Activated naive CD4-positive, alpha-beta T cell treated with anti-CD3 and anti-CD28 coated beads, Interleukin-2, amount 50 U/mL, for 24 hours (primary cell): Measurements from ENCODE around the gene NEURL3.
"Not testable (repeated sequence)": the region's sequence is repeated elsewhere in the genome, so short reads cannot be mapped to it uniquely, and the experiment has no call there.

Experiments
- H3K27ac Mint-ChIP-seq: one replicate; pipeline ENCODE4 v1.8.0; 2021; ENCODE audit warnings: mild to moderate bottlenecking, mixed read lengths
- H3K27me3 Mint-ChIP-seq: one replicate; pipeline ENCODE4 v1.8.0; 2021; ENCODE audit warnings: mixed read lengths
- H3K36me3 Mint-ChIP-seq: one replicate; pipeline ENCODE4 v1.8.0; 2021; ENCODE audit warnings: mixed read lengths
- H3K4me1 Mint-ChIP-seq: one replicate; pipeline ENCODE4 v1.8.0; 2021; ENCODE audit warnings: mixed read lengths
- H3K4me3 Mint-ChIP-seq: one replicate; pipeline ENCODE4 v1.8.0; 2021; ENCODE audit warnings: mild to moderate bottlenecking, mixed read lengths
- H3K9me3 Mint-ChIP-seq: one replicate; pipeline ENCODE4 v1.8.0; 2021; ENCODE audit warnings: mixed read lengths

NEURL3 gene

GRCh38 chr2:96507957-96508520, 2.9 kb upstream of the NEURL3 start:
- H3K36me3 Mint-ChIP-seq = no peaks in the 10 kb centered on the region
- no peak overlapping the region for H3K27ac Mint-ChIP-seq
- H3K4me3 Mint-ChIP-seq = peak overlapping the region; percentile 62
- H3K9me3 Mint-ChIP-seq = no peaks in the 10 kb centered on the region
- peaks cover 8% of the 10 kb centered on the region for H3K4me1 Mint-ChIP-seq
- H3K27me3 Mint-ChIP-seq = peaks cover 2% of the 10 kb centered on the region

- Mint-ChIP-seq H3K27me3 (peaks cover 2% of the 10 kb centered on the region), H3K27ac (no peak overlapping the region), H3K9me3 (no peaks in the 10 kb centered on the region)
Observed at GRCh38 chr2:96506907-96507240, 1.7 kb upstream of the NEURL3 start.

GRCh38 chr2:96506016-96506906, 1.1 kb upstream of the NEURL3 start:
- peaks cover 2% of the 10 kb centered on the region for H3K27me3 Mint-ChIP-seq
- H3K4me1 Mint-ChIP-seq = peaks cover 20% of the 10 kb centered on the region
- no peaks in the 10 kb centered on the region for H3K9me3 Mint-ChIP-seq
- H3K36me3 Mint-ChIP-seq = no peaks in the 10 kb centered on the region
- no peak overlapping the region for H3K27ac Mint-ChIP-seq
- peak overlapping the region; percentile 36 for H3K4me3 Mint-ChIP-seq

More at GRCh38 chr2:96506907-96507240, 1.7 kb upstream of the NEURL3 start:
- H3K4me1 Mint-ChIP-seq = peaks cover 14% of the 10 kb centered on the region
- peak overlapping the region; percentile 36 for H3K4me3 Mint-ChIP-seq
- H3K36me3 Mint-ChIP-seq = no peaks in the 10 kb centered on the region

GRCh38 chr2:96503637-96504243, 1.4 kb downstream of the NEURL3 start:
- H3K36me3 Mint-ChIP-seq = no peaks in the 10 kb centered on the region
- H3K27ac Mint-ChIP-seq = no peak overlapping the region
- H3K4me3 Mint-ChIP-seq = no peak overlapping the region
- H3K27me3 Mint-ChIP-seq = no peaks in the 10 kb centered on the region
- peaks cover 16% of the 10 kb centered on the region for H3K4me1 Mint-ChIP-seq
- H3K9me3 Mint-ChIP-seq = no peaks in the 10 kb centered on the region

GRCh38 chr2:96502891-96503636, 2.1 kb downstream of the NEURL3 start:
- Mint-ChIP-seq H3K4me3 (no peak overlapping the region), H3K27me3 (no peaks in the 10 kb centered on the region), H3K9me3 (no peaks in the 10 kb centered on the region), H3K36me3 (no peaks in the 10 kb centered on the region), H3K27ac (no peak overlapping the region), H3K4me1 (peaks cover 16% of the 10 kb centered on the region)

GRCh38 chr2:96501886-96502810, 3.0 kb downstream of the NEURL3 start:
- Mint-ChIP-seq H3K4me3 (no peak overlapping the region), H3K9me3 (no peaks in the 10 kb centered on the region), H3K27me3 (no peaks in the 10 kb centered on the region), H3K27ac (no peak overlapping the region), H3K4me1 (peaks cover 16% of the 10 kb centered on the region), H3K36me3 (no peaks in the 10 kb centered on the region)

GRCh38 chr2:96501471-96501874, 3.7 kb downstream of the NEURL3 start:
- Mint-ChIP-seq H3K27ac (no peak overlapping the region), H3K4me3 (no peak overlapping the region)

GRCh38 chr2:96500385-96501066, 4.6 kb downstream of the NEURL3 start:
- Mint-ChIP-seq H3K4me3 (no peak overlapping the region), H3K27ac (no peak overlapping the region), H3K36me3 (no peaks in the 10 kb centered on the region)

More at GRCh38 chr2:96501471-96501874, 3.7 kb downstream of the NEURL3 start:
- no peaks in the 10 kb centered on the region for H3K36me3 Mint-ChIP-seq
- peaks cover 16% of the 10 kb centered on the region for H3K4me1 Mint-ChIP-seq
- H3K27me3 Mint-ChIP-seq = no peaks in the 10 kb centered on the region
- no peaks in the 10 kb centered on the region for H3K9me3 Mint-ChIP-seq

GRCh38 chr2:96499061-96499960, 5.8 kb downstream of the NEURL3 start:
- no peaks in the 10 kb centered on the region for H3K36me3 Mint-ChIP-seq
- H3K27ac Mint-ChIP-seq = no peak overlapping the region
- H3K9me3 Mint-ChIP-seq = peaks cover 2% of the 10 kb centered on the region
- no peak overlapping the region for H3K4me3 Mint-ChIP-seq
- H3K4me1 Mint-ChIP-seq = peaks cover 16% of the 10 kb centered on the region
- H3K27me3 Mint-ChIP-seq = no peaks in the 10 kb centered on the region

More at GRCh38 chr2:96500385-96501066, 4.6 kb downstream of the NEURL3 start:
- no peaks in the 10 kb centered on the region for H3K9me3 Mint-ChIP-seq
- no peaks in the 10 kb centered on the region for H3K27me3 Mint-ChIP-seq
- peaks cover 16% of the 10 kb centered on the region for H3K4me1 Mint-ChIP-seq

GRCh38 chr2:96498611-96499010, 6.5 kb downstream of the NEURL3 start:
- not testable (repeated sequence) for H3K27me3 Mint-ChIP-seq, H3K27ac Mint-ChIP-seq, H3K9me3 Mint-ChIP-seq, H3K36me3 Mint-ChIP-seq, H3K4me3 Mint-ChIP-seq
- peaks cover 16% of the 10 kb centered on the region for H3K4me1 Mint-ChIP-seq

- no peaks in the 10 kb centered on the region for H3K36me3 Mint-ChIP-seq
- peaks cover 4% of the 10 kb centered on the region for H3K9me3 Mint-ChIP-seq
- no peak overlapping the region for H3K4me3 Mint-ChIP-seq
- peaks cover 16% of the 10 kb centered on the region for H3K4me1 Mint-ChIP-seq
- H3K27me3 Mint-ChIP-seq = no peaks in the 10 kb centered on the region
- no peak overlapping the region for H3K27ac Mint-ChIP-seq
Observed at GRCh38 chr2:96498021-96498431, 7.1 kb downstream of the NEURL3 start.

- H3K4me3 Mint-ChIP-seq = no peak overlapping the region
- H3K4me1 Mint-ChIP-seq = peaks cover 6% of the 10 kb centered on the region
- no peaks in the 10 kb centered on the region for H3K36me3 Mint-ChIP-seq
- no peaks in the 10 kb centered on the region for H3K27me3 Mint-ChIP-seq
- peak overlapping the region; percentile 14 for H3K27ac Mint-ChIP-seq
- peaks cover 4% of the 10 kb centered on the region for H3K9me3 Mint-ChIP-seq
Observed at GRCh38 chr2:96495982-96496629, 9.1 kb downstream of the NEURL3 start.

- Mint-ChIP-seq H3K36me3 (no peaks in the 10 kb centered on the region), H3K4me3 (no peak overlapping the region), H3K4me1 (peaks cover 9% of the 10 kb centered on the region), H3K27me3 (no peaks in the 10 kb centered on the region), H3K27ac (no peak overlapping the region), H3K9me3 (peaks cover 4% of the 10 kb centered on the region)
Observed at GRCh38 chr2:96494188-96494587, 11.0 kb downstream of the NEURL3 start.
